GM19328 (cell line): Measurements from ENCODE around the gene CTR9.
"Not testable (repeated sequence)": the region's sequence is repeated elsewhere in the genome, so short reads cannot be mapped to it uniquely, and the experiment has no call there.

Experiments used
- ATAC-seq: cut with Tn5 transposase; IDR thresholded peaks from one replicate; pipeline ENCODE4 v1.9.1; 2021; ENCODE audit warnings: mild to moderate bottlenecking, moderate library complexity; ENCODE audit not compliant: unreplicated experiment

Gene CTR9

DNA sequence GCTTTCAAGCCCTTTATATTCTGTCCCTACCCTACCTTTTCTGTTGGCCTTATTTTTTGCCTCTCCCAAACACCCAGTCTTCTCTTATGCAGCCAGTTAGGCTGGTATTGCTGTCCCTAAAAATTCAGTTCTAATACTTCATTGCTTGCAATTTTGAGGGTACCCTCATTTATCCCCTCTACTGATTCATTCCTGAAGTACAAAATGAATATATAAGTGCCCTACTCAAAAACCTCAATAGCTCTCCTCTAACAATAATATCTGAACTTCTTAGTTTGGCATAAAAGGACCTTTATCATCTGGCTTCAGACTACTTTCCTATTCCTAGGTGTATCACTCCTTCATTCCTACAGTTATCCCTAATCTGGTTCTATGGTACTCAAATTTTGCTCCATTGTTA lies 62.9 kb downstream of the CTR9 start:
- no peak for ATAC-seq

DNA sequence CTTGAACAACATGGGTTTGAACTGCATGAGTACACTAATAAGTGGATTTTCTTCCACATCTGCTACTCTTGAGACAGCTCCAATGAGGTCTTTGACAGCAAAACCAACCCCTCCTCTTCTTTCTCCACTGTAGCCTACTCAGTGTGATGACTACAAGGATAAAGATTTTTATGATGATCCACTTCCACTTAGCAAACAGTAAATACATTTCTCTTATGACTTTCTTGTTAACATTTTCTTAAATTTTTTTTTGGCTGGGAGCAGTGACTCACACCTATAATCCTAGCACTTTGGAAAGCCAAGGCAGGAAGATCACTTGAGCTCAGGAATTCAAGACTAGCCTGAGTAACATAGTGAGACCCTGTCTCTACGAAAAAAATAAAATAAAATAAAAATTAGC lies 67.5 kb downstream of the CTR9 start:
- no peak for ATAC-seq

DNA sequence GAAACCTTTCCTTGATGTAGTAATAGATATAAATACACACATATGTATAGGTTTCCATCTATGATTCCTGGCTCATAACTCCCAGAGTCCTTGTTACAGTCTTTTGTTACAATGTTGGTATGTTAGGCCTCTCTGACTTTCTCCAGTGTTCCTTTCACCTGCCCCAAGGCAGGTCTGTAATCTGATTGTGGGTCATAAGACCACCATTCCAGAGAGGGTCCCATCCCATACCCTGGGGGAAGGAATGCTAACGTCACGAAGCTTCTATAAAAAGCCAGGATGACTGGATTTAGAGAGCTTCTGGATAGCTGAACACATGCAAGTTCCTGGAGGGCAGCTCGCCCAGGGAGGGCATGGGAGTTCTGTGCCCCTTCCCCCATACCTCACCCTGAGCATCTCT lies 71.4 kb downstream of the CTR9 start:
- not testable (repeated sequence) for ATAC-seq

DNA sequence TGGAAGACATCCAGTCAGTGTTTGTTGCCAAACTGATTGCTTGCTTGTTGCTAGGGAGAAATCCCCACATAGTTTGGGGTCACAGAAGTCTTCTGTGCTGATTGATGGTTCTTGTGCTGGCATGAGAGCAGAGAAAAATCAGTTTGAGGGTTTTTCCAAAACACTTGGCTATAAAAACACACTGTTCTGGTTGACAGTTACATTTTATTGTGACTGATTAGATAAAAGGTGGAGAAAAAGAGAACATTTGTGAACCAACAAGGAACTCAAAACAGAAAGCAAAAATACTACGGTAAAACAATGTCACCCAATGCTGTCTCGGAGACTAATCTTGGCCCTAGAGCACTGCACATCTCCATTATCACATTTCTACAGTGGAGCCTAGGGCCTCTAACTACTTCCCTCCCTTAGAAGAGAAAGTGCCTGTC lies 72.1 kb downstream of the CTR9 start:
- ATAC-seq, result no peak

DNA sequence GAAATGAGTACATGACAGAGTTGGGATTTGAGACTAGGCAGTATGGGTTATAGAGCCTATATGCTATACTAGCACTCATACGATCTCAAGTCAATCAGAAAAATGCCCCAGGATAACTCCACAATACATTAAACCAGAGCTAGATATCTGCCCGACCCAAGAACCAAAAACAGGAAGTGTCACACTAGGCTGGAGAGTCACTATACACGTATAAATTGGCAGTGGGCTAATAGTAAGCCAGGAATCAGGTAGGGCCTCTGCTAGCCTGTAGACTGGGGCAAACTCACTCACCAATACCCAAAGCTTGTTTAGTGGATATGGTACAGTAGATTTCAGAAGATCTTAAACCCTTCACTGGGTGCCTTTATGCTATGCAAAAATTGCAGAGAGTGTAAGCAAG lies 73.8 kb downstream of the CTR9 start:
- ATAC-seq, result peak; percentile 67

DNA sequence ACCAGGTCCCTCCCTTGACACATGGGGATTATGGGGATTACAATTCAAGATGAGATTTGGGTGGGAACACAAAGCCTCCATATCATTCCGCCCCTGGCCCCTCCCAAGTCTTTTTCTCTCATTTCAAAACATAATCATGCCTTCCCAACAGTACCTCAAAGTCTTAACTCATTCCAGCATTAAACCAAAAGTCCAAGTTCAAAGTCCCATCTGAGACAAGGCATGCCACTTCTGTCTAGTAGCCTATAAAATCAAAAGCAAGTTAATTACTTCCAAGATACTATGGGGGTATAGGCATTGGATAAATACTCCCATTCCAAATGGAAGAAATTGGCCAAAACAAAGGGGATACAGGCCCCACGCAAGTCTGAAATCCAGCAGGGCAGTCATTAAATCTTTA lies 77.4 kb downstream of the CTR9 start:
- no peak for ATAC-seq

DNA sequence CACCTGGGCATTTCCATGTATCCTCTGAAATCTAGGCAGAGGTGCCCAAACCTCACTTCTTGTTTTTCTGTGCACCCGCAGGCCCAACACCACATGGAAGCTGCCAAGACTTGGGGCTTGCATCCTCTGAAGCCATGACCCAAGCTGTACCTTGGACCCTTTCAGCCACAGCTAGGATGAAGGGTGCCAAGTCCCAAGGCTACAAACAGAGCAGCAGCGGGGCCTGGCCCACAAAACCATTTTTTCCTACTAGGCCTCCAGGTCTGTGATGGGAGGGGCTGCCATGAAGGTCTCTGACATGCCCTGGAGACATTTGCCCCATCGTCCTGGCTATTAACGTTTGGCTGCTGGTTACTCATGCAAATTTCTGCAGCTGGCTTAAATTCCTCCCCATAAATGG lies 78.1 kb downstream of the CTR9 start:
- ATAC-seq, result no peak
